Neural cell (in vitro differentiated cells): ENCODE data around the gene ADRA1B. TPM values are rescaled to one million over a fixed set of nuclear protein-coding genes. Genes with fewer than 3 reads are reported as not detected.
"Not testable (repeated sequence)": the region's sequence is repeated elsewhere in the genome, so short reads cannot be mapped to it uniquely, and the experiment has no call there.

Experiments
- H2AFZ ChIP-seq: fragments of 200-600, 300-800 bp; sonication (generic), shearing (Covaris generic); 2 replicates; pipeline ENCODE4 v1.6.0; 2014; ENCODE audit warnings: low read depth, mild to moderate bottlenecking, antibody characterized with exemption, low read length, moderate library complexity
- H3F3A ChIP-seq: fragments of 200-600 bp; shearing (Covaris generic); 2 replicates; pipeline ENCODE4 v1.6.1; 2016; ENCODE audit warnings: mild to moderate bottlenecking, moderate library complexity, mixed read lengths, antibody characterized with exemption, low read length; ENCODE audit not compliant: insufficient read depth, poor library complexity, severe bottlenecking
- H3K27ac ChIP-seq: fragments of 200-600, 300-800 bp; sonication (generic), shearing (Covaris generic); 2 replicates; pipeline ENCODE4 v1.5.1; 2014; ENCODE audit warnings: mild to moderate bottlenecking, low read length, moderate library complexity
- H3K27me3 ChIP-seq: fragments of 300-800, 200-600 bp; sonication (generic), shearing (Covaris generic); 2 replicates; pipeline ENCODE4 v1.6.0; 2014; ENCODE audit warnings: mild to moderate bottlenecking, low read depth, low read length, moderate library complexity; ENCODE audit not compliant: insufficient read depth
- H3K36me3 ChIP-seq: fragments of 300-800, 200-600 bp; sonication (generic), shearing (Covaris generic); 2 replicates; pipeline ENCODE4 v1.5.1; 2014; ENCODE audit warnings: mild to moderate bottlenecking, antibody characterized with exemption, low read length, moderate library complexity; ENCODE audit not compliant: insufficient read depth
- H3K4me2 ChIP-seq: fragments of 300-800, 200-600 bp; sonication (generic), shearing (Covaris generic); 2 replicates; pipeline ENCODE4 v1.6.0; 2014; ENCODE audit warnings: mild to moderate bottlenecking, low read length
- H3K4me3 ChIP-seq: fragments of 300-800, 200-600 bp; sonication (generic), shearing (Covaris generic); 2 replicates; pipeline ENCODE4 v1.5.1; 2014; ENCODE audit warnings: mild to moderate bottlenecking, low read length, moderate library complexity
- H3K79me2 ChIP-seq: fragments of 200-600 bp; shearing (Covaris generic); replicated peaks from 2 replicates; pipeline ENCODE4 v1.6.0; 2014; ENCODE audit warnings: mild to moderate bottlenecking, low read length, moderate library complexity; ENCODE audit not compliant: insufficient read depth
- H3K9ac ChIP-seq: fragments of 300-800, 200-600 bp; sonication (generic), shearing (Covaris generic); 2 replicates; pipeline ENCODE4 v1.6.1; 2016; ENCODE audit warnings: mild to moderate bottlenecking, low read length, mixed read lengths
- H3K9me2 ChIP-seq: fragments of 200-600 bp; shearing (Covaris generic); 2 replicates; pipeline ENCODE4 v1.6.1; 2016; ENCODE audit warnings: mild to moderate bottlenecking, low read length, mixed read lengths; ENCODE audit not compliant: insufficient read depth
- H3K9me3 ChIP-seq: fragments of 200-600, 300-800 bp; sonication (generic), shearing (Covaris generic); 2 replicates; pipeline ENCODE4 v1.6.1; 2016; ENCODE audit warnings: mild to moderate bottlenecking, mixed run types, low read length, moderate library complexity, mixed read lengths
- H4K20me1 ChIP-seq: fragments of 200-600 bp; shearing (Covaris generic); 2 replicates; pipeline ENCODE4 v1.6.1; 2016; ENCODE audit warnings: mild to moderate bottlenecking, mixed run types; ENCODE audit not compliant: insufficient read depth
- CTCF ChIP-seq: fragments of 450-650 bp; IDR thresholded peaks from 2 replicates; pipeline ENCODE4 v1.5.1; 2014; ENCODE audit warnings: antibody characterized with exemption, mild to moderate bottlenecking, moderate library complexity; ENCODE audit not compliant: poor library complexity, severe bottlenecking
- EP300 ChIP-seq: fragments of 450-650 bp; conservative IDR thresholded peaks from 2 replicates; pipeline ENCODE4 v1.6.1; 2014; ENCODE audit warnings: antibody characterized with exemption, mild to moderate bottlenecking, moderate library complexity; ENCODE audit not compliant: poor library complexity, severe bottlenecking
- EZH2 ChIP-seq: fragments of 200-600, 300-800 bp; shearing (Covaris generic), sonication (generic); IDR thresholded peaks from 2 replicates; pipeline ENCODE4 v1.6.1; 2014; ENCODE audit warnings: antibody characterized with exemption, low read length, borderline replicate concordance, mild to moderate bottlenecking; ENCODE audit not compliant: insufficient read depth, poor library complexity, severe bottlenecking
- MXI1 ChIP-seq: fragments of 450-650 bp; conservative IDR thresholded peaks from 2 replicates; pipeline ENCODE4 v1.6.1; 2014; ENCODE audit warnings: antibody characterized with exemption, mild to moderate bottlenecking; ENCODE audit not compliant: poor library complexity, severe bottlenecking
- POLR2AphosphoS5 ChIP-seq: IDR thresholded peaks from 2 replicates; pipeline ENCODE4 v1.6.1; 2012
- RAD21 ChIP-seq: fragments of 450-650 bp; conservative IDR thresholded peaks from 2 replicates; pipeline ENCODE4 v1.6.1; 2014; ENCODE audit warnings: antibody characterized with exemption, mild to moderate bottlenecking, moderate library complexity
- REST ChIP-seq: IDR thresholded peaks from 2 replicates; pipeline ENCODE4 v1.6.1; 2012; ENCODE audit warnings: borderline replicate concordance
- SMC3 ChIP-seq: fragments of 450-650 bp; conservative IDR thresholded peaks from 2 replicates; pipeline ENCODE4 v1.6.1; 2014; ENCODE audit warnings: antibody characterized with exemption, mild to moderate bottlenecking, moderate library complexity; ENCODE audit not compliant: poor library complexity
- TAF1 ChIP-seq: IDR thresholded peaks from 2 replicates; pipeline ENCODE4 v1.6.1; 2012; ENCODE audit warnings: low read depth
- polyA plus RNA-seq: library from polyadenylated mRNA; depleted of rRNA; stranded (reverse); fragments of >200 nt; gene quantifications from 2 replicates; pipeline ENCODE4 v1.2.3, GENCODE V29; 2014

Gene ADRA1B
- polyA plus RNA-seq, 1 donor from 2014 or later = 1.1 TPM

GRCh38 chr5:160011471-160011870 lies 95.2 kb downstream of the ADRA1B start:
- no peak overlapping the region for H3K27ac ChIP-seq
- H4K20me1 ChIP-seq = no peaks in the 10 kb centered on the region
- no peaks in the 10 kb centered on the region for H3F3A ChIP-seq
- TF ChIP-seq SMC3 (no peak), RAD21 (no peak), EP300 (no peak), EZH2 (no peak), CTCF (no peak), TAF1 (no peak), REST (no peak), POLR2AphosphoS5 (no peak), MXI1 (no peak)
- no peaks in the 10 kb centered on the region for H3K36me3 ChIP-seq
- no peak overlapping the region for H2AFZ ChIP-seq
- no peaks in the 10 kb centered on the region for H3K9me3 ChIP-seq
- H3K9ac ChIP-seq = no peak overlapping the region
- peak overlapping the region; percentile 89 for H3K4me3 ChIP-seq
- H3K79me2 ChIP-seq = peaks cover 36% of the 10 kb centered on the region
- H3K9me2 ChIP-seq = no peaks in the 10 kb centered on the region
- H3K27me3 ChIP-seq = no peaks in the 10 kb centered on the region
- H3K4me2 ChIP-seq = peak overlapping the region; percentile 79

- not testable (repeated sequence) for H3K27ac ChIP-seq, H3K4me3 ChIP-seq, H3K9ac ChIP-seq, H3K9me2 ChIP-seq, H3K27me3 ChIP-seq, H2AFZ ChIP-seq, H3K36me3 ChIP-seq, H3K9me3 ChIP-seq, H3F3A ChIP-seq, H4K20me1 ChIP-seq, H3K4me2 ChIP-seq
- H3K79me2 ChIP-seq = peaks cover 34% of the 10 kb centered on the region
Observed at GRCh38 chr5:160014197-160014596, 97.9 kb downstream of the ADRA1B start.

GRCh38 chr5:160018945-160019625 lies 102.8 kb downstream of the ADRA1B start:
- TF ChIP-seq RAD21 = no peak
- no peak overlapping the region for H3K4me2 ChIP-seq
- no peak overlapping the region for H3K27ac ChIP-seq
- H4K20me1 ChIP-seq = no peaks in the 10 kb centered on the region
- H3K4me3 ChIP-seq = no peak overlapping the region
- no peaks in the 10 kb centered on the region for H3K9me2 ChIP-seq
- H3K36me3 ChIP-seq = no peaks in the 10 kb centered on the region
- H3K79me2 ChIP-seq = peaks cover 6% of the 10 kb centered on the region
- no peak overlapping the region for H2AFZ ChIP-seq
- no peak overlapping the region for H3K9ac ChIP-seq
- no peaks in the 10 kb centered on the region for H3K9me3 ChIP-seq
- H3F3A ChIP-seq = no peaks in the 10 kb centered on the region
- H3K27me3 ChIP-seq = no peaks in the 10 kb centered on the region
